HepG2 (cell line): ENCODE data around the gene CEACAM21. TPM values are rescaled to one million over a fixed set of nuclear protein-coding genes. Genes with fewer than 3 reads are reported as not detected.

Source experiments
- ATAC-seq: fragments of 200-7000 bp; cut with Tn5 transposase; 3 replicates; pipeline ENCODE4 v1.9.1; 2020; ENCODE audit warnings: mild to moderate bottlenecking, moderate library complexity
- BruUV-seq: library from RNA; stranded (reverse); fragments of 400-500 nt; replicated peaks from 2 replicates; lab custom pipeline; 2021; lab: Mats Ljungman, UMichigan
- CTCF ChIA-PET: fragments of 300-600 bp; formaldehyde crosslinking; extraction: SDS; loops from one replicate; lab custom pipeline; 2021; ENCODE audit warnings: low total read pairs, inconsistent platforms, low intra/inter-chr PET ratio; lab: Yijun Ruan, JAX
- POLR2A ChIA-PET: fragments of 350-600 bp; sonication (Branson Sonifier 250); formaldehyde crosslinking; loops from one replicate; lab custom pipeline; 2020; ENCODE audit warnings: antibody characterized with exemption, inconsistent platforms; lab: Yijun Ruan, JAX
- DNase-seq: peaks from one replicate; pipeline ENCODE4 v3.0.0-alpha.2; 2015; ENCODE audit warnings: low spot score
- FAIRE-seq: peaks from 3 replicates; lab custom pipeline; 2011; peaks lifted over from hg19 to GRCh38; lab: Jason Lieb, UNC
- H2AFZ ChIP-seq: one replicate; pipeline ENCODE4 v1.6.1; 2011; ENCODE audit warnings: low read length, inconsistent platforms
- H3K27ac ChIP-seq: fragments of 300-600 bp; 3 replicates; pipeline ENCODE4 v1.8.0; 2011; ENCODE audit warnings: mixed run types, mild to moderate bottlenecking, mixed read lengths, low read length, inconsistent platforms; ENCODE audit not compliant: insufficient read depth; ENCODE audit errors: extremely low read length
- H3K27me3 ChIP-seq, 2 experiments: fragments of 200-600 bp in 1 of 2; 2 replicates in 1 of 2; 3 replicates in 1 of 2; pipeline versions ENCODE4 v1.6.0 to v1.8.0; 2011; ENCODE audit warnings: low read length in 2 of 2, mild to moderate bottlenecking in 2 of 2, moderate library complexity in 2 of 2, inconsistent platforms in 1 of 2; ENCODE audit not compliant: insufficient read depth in 2 of 2, control insufficient read depth in 1 of 2
- H3K36me3 ChIP-seq, 2 experiments: fragments of 200-600 bp in 1 of 2; replicated peaks in 1 of 2; 2 replicates in 1 of 2; 3 replicates in 1 of 2; pipeline versions ENCODE4 v1.5.1 to v1.8.0; 2011; ENCODE audit warnings: low read length in 2 of 2, inconsistent platforms in 1 of 2; ENCODE audit not compliant: insufficient read depth in 2 of 2, control insufficient read depth in 1 of 2
- H3K4me1 ChIP-seq: 2 replicates; pipeline ENCODE4 v1.5.1; 2012; ENCODE audit warnings: low read length, inconsistent platforms; ENCODE audit not compliant: insufficient read depth
- H3K4me2 ChIP-seq: 2 replicates; pipeline ENCODE4 v1.6.0; 2011; ENCODE audit warnings: low read depth, low read length, inconsistent platforms
- H3K4me3 ChIP-seq, 3 experiments: fragments of 200-600 bp in 1 of 3; sonication (generic), shearing (Covaris generic) in 1 of 3; replicated peaks in 1 of 3; 2 replicates each; pipeline ENCODE4 v1.5.1; 2011 to 2016; ENCODE audit warnings: low read length in 3 of 3, inconsistent platforms in 2 of 3, low read depth in 2 of 3, mild to moderate bottlenecking in 2 of 3, control low read depth in 1 of 3, mixed read lengths in 1 of 3; ENCODE audit not compliant: insufficient read depth in 1 of 3
- H3K79me2 ChIP-seq: one replicate; pipeline ENCODE4 v1.6.1; 2011; ENCODE audit warnings: low read length, inconsistent platforms; ENCODE audit not compliant: insufficient read depth
- H3K9ac ChIP-seq: 2 replicates; pipeline ENCODE4 v1.6.0; 2011; ENCODE audit warnings: mild to moderate bottlenecking, low read depth, low read length, inconsistent platforms; ENCODE audit not compliant: insufficient read depth
- H3K9me3 ChIP-seq: 2 replicates; pipeline ENCODE4 v1.5.1; 2012; ENCODE audit warnings: mild to moderate bottlenecking, low read length
- H4K20me1 ChIP-seq: 2 replicates; pipeline ENCODE4 v1.6.0; 2011; ENCODE audit warnings: inconsistent platforms, mild to moderate bottlenecking, low read length, moderate library complexity; ENCODE audit not compliant: insufficient read depth
- ARID4A ChIP-seq: sonication (generic); formaldehyde crosslinking; IDR thresholded peaks from 2 replicates; pipeline ENCODE4 v1.5.0; 2020; ENCODE audit warnings: mild to moderate bottlenecking, missing genetic modification reagents, borderline replicate concordance
- ARID5B ChIP-seq: IDR thresholded peaks from 2 replicates; pipeline ENCODE4 v1.4.0; 2020; ENCODE audit warnings: mild to moderate bottlenecking, missing genetic modification reagents
- CHD4 ChIP-seq: fragments of 200-600 bp; sonication (generic); IDR thresholded peaks from 2 replicates; pipeline ENCODE4 v1.7.0; 2017; ENCODE audit warnings: mild to moderate bottlenecking, low read length, borderline replicate concordance
- HBP1 ChIP-seq: IDR thresholded peaks from 2 replicates; pipeline ENCODE4 v1.6.1; 2016; ENCODE audit warnings: low read depth, control low read depth
- KLF6 ChIP-seq: IDR thresholded peaks from 2 replicates; pipeline ENCODE4 v1.8.0; 2016; ENCODE audit warnings: missing biosample characterization, missing genetic modification reagents
- KLF9 ChIP-seq: IDR thresholded peaks from 2 replicates; pipeline ENCODE4 v1.6.1; 2016; ENCODE audit warnings: low read depth
- NONO ChIP-seq, 2 experiments: fragments of 450-650 bp in 1 of 2; sonication (generic) in 1 of 2; formaldehyde crosslinking in 1 of 2; IDR thresholded peaks in 1 of 2; conservative IDR thresholded peaks in 1 of 2; 2 replicates each; pipeline versions ENCODE4 v1.6.1 to v1.8.0; 2017 to 2022; ENCODE audit warnings: mild to moderate bottlenecking in 1 of 2, missing genetic modification reagents in 1 of 2, moderate library complexity in 1 of 2
- PRDM10 ChIP-seq: sonication (generic); formaldehyde crosslinking; IDR thresholded peaks from 2 replicates; pipeline ENCODE4 v1.4.0; 2020; ENCODE audit warnings: low read depth, missing genetic modification reagents
- RBM39 ChIP-seq: fragments of 200-400 bp; formaldehyde crosslinking; IDR thresholded peaks from one replicate; pipeline ENCODE4 v1.6.1; 2018; ENCODE audit warnings: antibody characterized with exemption, mild to moderate bottlenecking, low read depth, low read length; ENCODE audit not compliant: poor library complexity, severe bottlenecking
- ZNF12 ChIP-seq: sonication (generic); formaldehyde crosslinking; IDR thresholded peaks from 2 replicates; pipeline ENCODE4 v1.5.0; 2020; ENCODE audit warnings: missing genetic modification reagents
- WGBS: methylation state at CpG from one replicate; pipeline ENCODE4 v1.1.6; 2017; ENCODE audit warnings: low lambda C conversion rate; 5-methylcytosine and 5-hydroxymethylcytosine counted together
- in situ Hi-C: cut with HindIII; loops from 2 replicates; pipeline ENCODE4 v1.10.0; 2017; ENCODE audit warnings: low pct_unique_long_range_greater_than_20kb; ENCODE audit not compliant: extremely low pct_ligation_motif_present
- intact Hi-C: fragments of 100-400 bp; cut with micrococcal nuclease; formaldehyde crosslinking; loops from one replicate; pipeline ENCODE4 v1.10.0; 2022; ENCODE audit not compliant: unreplicated experiment
- polyA plus RNA-seq, 8 experiments: library from polyadenylated mRNA; depleted of rRNA in 3 of 8; stranded (reverse) in 7 of 8; unstranded in 1 of 8; fragments of >200 nt; fragmentation: Illumina TruSeq in 4 of 8; extraction: Trizol in 4 of 8; gene quantifications; 2 replicates each; pipeline versions ENCODE4 v1.2.1 to v1.2.3, GENCODE V29; 2011 to 2016; ENCODE audit warnings: low read depth in 4 of 8, missing spikeins in 1 of 8, mixed read lengths in 1 of 8; ENCODE audit not compliant: insufficient read depth in 1 of 8
- total RNA-seq, 5 experiments: library from RNA; depleted of rRNA; stranded (reverse); fragments of >200 nt; fragmentation: Illumina TruSeq; extraction: Trizol; gene quantifications; 2 replicates each; pipeline ENCODE4 v1.2.3, GENCODE V29; 2016; ENCODE audit warnings: low read depth in 1 of 5

Gene CEACAM21
- total and polyA plus RNA-seq, 2 of the 13 experiments (the other 11 are each of a cell fraction or from before 2014, with no cell fraction given), result 0.05 TPM; not detected in 1

DNA sequence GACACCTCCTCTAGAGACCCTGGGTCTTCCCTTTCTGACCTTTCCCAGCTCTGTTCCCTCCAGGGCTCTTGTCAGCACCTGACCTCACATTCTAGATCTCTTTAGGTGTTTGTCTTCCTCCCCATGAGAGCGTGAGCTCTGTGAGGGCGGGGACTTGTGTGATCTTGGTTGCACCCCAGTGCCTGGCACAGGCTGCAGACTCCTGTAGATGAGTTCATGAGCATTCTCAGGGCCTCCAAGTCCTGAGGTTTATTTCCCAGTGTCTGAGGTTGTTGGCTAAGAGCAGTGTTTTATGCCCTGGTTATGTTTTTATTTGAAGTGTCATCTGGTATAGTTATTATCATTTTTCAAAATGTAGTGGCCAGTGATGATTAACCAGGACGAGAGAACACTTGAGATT, 50.3 kb downstream of the CEACAM21 start:
- in situ Hi-C loops (no loop called here), intact Hi-C loops (no loop called here)
- peaks cover 16% of the 10 kb centered on the region for H3K9me3 ChIP-seq
- CTCF ChIA-PET, result no interaction called here
- H3K4me1 ChIP-seq, result no peaks in the 10 kb centered on the region
- ATAC-seq (no peak), FAIRE-seq (no peak), DNase-seq (no peak)
- BruUV-seq, result no TSS peak
- no peak overlapping the region for H3K4me3 ChIP-seq
- 2% methylated on average over 3 of the region's 3 CpGs for WGBS
- POLR2A ChIA-PET, result no interaction called here
- no peak overlapping the region for H2AFZ ChIP-seq
- H3K27me3 ChIP-seq, result peaks cover 0 to 7% of the 10 kb centered on the region in 2 experiments; a peak in 1 of 5 replicates
- no peak overlapping the region for H3K27ac ChIP-seq
- H3K9ac ChIP-seq, result no peak overlapping the region
- H4K20me1 ChIP-seq, result no peaks in the 10 kb centered on the region
- no peaks in the 10 kb centered on the region for H3K79me2 ChIP-seq
- H3K4me2 ChIP-seq, result no peak overlapping the region
- H3K36me3 ChIP-seq, result no peaks in the 10 kb centered on the region
- TF ChIP-seq ARID4A (CRISPR knock-in tag) (no peak), KLF6 (CRISPR knock-in tag) (no peak), KLF9 (CRISPR knock-in tag) (no peak), HBP1 (no peak), PRDM10 (CRISPR knock-in tag) (no peak), RBM39 (no peak), ZNF12 (CRISPR knock-in tag) (no peak), NONO (IDR thresholded peaks at IDR 0.05) (no peak), NONO (CRISPR knock-in tag; conservative IDR thresholded peaks at IDR 0.05) (no peak), CHD4 (no peak), ARID5B (CRISPR knock-in tag) (no peak)
